ENCODE data around the gene BACE2.
A peak's percentile ranks its signal among the peaks of the same experiment; 100 is the strongest.
"Not testable (repeated sequence)": the region's sequence is repeated elsewhere in the genome, so short reads cannot be mapped to it uniquely, and the experiment has no call there.

Gene BACE2

DNA sequence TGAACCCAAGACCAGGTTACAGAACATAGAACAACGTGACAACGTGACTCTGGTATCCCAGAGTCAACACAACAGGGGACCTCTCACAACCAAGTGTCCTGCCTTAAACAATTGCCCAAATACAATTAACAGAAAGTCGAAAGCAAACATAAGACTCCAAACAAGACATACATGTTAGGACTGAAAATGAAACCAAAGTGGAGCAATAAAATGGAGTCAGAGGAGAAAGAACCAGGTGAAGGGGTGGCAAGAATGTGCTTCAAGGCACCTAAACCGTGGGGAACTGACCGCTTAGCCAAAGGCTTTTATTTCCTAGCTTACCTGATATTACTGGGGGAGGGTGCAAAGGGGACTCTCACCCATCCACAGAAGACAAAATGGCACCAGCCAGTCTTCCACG is 17.8 kb downstream of the BACE2 start:
- no peak for DNase-seq (ENCODE audit: low spot score)

DNA sequence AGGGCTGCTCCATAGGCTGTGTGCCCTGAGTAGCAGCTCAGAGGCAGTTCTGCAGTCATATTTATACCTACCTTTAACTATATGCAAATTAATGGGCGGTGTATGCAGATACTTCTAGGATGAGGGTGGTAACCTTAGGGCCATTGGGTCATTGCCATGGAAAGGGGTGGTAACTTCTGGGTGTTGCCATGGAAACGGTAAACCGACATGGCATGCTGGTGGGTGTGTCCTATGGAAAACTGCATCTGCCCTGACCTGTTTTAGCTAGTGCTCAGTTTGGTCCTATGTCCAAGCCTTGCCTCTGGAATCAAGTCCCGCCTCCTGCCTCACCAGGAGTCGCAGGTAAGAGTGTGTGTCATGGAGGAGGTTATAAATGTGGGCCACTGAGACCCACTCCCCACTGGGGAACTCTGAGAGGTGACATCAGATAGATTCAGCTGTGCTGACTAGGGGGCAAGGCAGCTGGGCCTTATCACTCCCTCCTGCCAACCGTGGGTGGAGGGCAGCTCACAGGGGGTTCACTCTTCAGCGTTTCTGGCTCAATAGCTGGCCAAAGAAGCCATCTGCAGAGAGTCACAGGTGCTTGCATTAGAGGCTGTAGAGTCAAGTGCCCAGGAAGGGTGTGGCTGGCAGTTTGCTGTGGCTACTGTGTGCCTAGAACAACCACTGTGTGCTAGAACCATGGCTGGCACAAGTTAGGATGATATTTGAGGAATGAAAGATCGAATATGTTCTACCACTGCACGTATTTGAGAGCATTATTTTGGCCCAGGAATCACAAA is 19.0 kb downstream of the BACE2 start:
- DNase-seq (ENCODE audit: low spot score), result no peak

DNA sequence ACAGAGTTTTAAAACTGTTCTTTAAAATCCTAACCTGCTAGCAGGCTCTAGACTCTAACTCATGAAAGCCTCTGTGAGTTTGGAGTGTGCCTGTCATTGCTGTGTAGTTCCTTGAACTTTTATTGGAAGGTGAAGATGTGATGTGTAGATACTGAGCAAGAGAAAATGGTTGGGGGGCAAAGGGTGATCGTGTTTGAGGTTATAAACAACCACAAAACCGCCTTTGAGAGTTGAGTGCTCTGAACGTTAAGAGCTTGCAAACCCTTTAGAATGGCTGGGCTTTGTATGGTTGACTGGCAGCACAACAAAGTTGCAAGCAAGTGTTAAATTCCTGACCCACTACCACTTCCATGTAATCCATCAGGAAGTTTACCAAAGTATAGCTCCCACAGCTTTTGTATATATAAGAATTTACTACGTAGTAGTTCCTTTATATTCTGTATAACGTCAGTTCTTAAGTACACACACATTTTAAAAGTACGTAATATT is 19.6 kb downstream of the BACE2 start:
- no peak for DNase-seq (ENCODE audit: low spot score)

DNA sequence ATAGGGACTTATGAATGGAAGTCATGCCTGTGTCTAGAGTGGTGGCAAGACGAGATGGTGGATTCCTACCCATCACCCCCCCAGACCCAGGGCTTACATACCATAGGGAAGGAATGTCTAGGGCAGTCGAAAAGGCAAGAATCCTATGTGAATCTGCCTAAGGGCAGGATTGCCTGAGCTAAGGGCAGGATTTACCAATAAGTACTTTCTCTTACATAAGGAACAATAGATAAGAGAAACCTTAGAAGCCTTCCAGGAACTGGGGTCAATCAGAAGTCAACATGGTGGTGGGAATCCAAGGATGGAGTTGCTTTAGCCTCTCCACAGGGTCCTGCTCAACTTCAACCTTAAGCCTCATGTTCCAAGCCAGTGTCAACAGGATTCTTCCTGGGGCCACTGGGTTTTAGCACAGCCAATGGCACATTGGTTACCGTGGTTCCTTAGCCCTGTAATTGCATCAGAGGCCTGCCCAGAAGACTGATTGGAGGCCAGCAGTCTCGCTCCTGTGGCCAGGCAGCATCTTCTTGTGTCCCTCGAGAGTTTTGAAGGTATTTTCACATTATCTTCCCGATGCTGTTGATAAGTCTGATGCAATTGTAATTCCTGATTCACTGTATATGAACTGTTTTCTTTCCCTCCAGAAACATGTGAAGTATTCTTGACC is 20.7 kb downstream of the BACE2 start:
- DNase-seq (ENCODE audit: low spot score), result no peak

DNA sequence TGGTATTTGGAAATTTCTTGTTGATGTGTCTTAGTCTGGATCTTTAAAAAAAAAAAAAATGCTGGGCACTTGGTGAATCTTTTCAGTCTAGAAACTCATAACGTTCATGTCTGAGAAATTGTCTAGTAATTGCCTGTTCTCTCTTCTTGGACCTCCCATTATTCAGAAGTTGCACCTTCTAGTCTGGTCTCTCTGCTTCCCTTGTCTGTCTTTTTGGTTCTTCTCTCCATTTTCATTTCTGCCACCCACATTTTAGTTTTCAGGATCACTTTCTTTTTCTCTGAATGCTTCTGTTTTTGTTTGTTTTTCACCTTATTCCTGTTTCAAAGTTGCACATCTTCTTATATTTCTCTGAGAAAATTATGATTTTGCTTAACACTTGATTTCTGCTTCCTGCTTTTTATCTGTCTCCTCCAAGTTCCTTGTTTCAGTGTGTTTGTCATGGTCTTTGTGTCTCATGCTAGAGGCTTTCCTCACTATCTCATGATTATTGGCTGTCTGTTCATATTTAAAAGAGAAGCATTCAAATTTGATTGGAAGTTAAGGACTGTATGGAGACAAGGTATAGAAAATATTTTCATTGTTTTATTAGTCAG is 21.3 kb downstream of the BACE2 start:
- no peak for DNase-seq (ENCODE audit: low spot score)

DNA sequence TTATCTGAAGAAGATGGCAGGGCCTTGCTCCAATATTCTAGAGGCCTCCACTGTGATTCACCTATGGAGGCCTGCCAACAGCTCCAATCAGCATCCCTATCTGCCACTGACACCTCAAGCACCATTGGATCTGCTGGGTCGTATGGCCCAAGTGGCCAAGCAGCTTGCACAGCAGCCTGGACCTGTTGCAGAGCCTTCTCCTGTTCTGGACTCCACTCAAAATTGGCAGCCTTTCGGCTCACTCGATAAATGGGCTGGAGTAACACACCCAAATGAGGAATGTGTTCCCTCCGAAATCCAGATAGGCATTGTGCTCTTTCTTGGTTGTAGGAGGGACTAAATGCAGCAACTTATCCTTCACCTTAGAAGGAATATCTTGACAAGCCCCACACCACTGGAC is 24.6 kb downstream of the BACE2 start:
- not testable (repeated sequence) for DNase-seq (ENCODE audit: low spot score)

DNA sequence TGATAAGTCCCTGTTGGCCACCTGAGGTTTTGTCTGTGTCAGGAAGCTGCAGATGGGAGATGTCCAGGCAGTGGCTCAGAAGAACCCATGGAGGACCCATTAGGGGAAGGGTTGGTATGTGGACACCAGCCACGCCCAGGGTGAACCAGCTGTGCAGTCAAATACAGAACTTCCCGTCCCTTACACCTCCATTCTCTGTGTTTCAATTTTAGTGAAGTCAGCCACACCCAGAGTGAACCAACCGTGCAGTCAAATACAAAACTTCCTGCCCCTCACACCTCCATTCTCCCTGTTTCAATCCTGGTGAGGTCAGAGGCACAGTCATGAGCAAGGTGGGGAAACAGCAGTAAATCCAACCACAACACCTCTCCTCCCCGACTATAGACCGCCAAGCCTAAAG is 27.4 kb downstream of the BACE2 start:
- DNase-seq (ENCODE audit: low spot score), result no peak

DNA sequence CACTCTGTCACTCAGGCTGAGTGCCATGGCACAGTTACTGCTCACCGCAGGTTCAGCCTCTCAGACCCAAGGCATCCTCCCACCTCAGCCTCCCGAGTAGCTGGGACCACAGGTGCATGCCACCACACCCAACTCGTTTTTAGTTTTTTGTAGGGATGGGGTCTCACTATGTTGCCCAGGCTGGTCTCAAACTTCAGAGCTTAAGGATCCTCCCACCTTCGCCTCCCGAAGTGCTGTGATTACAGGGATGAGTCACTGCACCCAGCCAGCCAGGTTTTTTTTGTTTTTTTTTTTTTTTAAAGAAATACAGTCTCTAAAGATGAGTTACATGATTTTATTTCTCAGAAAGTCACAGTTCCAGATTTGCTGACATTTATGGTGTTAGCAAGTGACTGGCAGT is 29.0 kb downstream of the BACE2 start:
- DNase-seq (ENCODE audit: low spot score), result no peak

- DNase-seq (ENCODE audit: low spot score), result no peak
Measured at GRCh38 chr21:41197582-41197981, 29.6 kb downstream of the BACE2 start.

DNA sequence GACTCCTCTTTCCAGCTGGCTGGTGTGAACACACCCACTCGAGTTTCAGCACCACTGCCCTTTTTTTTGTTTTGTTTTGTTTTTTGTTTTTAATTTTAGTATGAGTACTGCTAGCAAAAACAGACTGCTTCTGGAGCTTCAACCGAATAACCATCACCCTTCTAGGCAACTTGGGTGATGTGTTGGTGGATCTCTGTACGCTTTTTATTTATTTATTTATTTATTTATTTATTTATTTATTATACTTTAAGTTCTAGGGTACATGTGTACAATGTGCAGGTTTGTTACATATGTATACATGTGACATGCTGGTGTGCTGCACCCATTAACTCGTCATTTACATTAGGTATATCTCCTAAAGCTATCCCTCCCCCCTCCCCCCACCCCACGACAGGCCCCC is 30.7 kb downstream of the BACE2 start:
- DNase-seq (ENCODE audit: low spot score), result not testable (repeated sequence)

- DNase-seq (ENCODE audit: low spot score), result no peak
Measured at GRCh38 chr21:41199123-41199522, 31.2 kb downstream of the BACE2 start.

- no peak for DNase-seq (ENCODE audit: low spot score)
Measured at GRCh38 chr21:41199588-41199987, 31.6 kb downstream of the BACE2 start.

- DNase-seq (ENCODE audit: low spot score), result no peak
Measured at GRCh38 chr21:41201385-41201784, 33.4 kb downstream of the BACE2 start.

DNA sequence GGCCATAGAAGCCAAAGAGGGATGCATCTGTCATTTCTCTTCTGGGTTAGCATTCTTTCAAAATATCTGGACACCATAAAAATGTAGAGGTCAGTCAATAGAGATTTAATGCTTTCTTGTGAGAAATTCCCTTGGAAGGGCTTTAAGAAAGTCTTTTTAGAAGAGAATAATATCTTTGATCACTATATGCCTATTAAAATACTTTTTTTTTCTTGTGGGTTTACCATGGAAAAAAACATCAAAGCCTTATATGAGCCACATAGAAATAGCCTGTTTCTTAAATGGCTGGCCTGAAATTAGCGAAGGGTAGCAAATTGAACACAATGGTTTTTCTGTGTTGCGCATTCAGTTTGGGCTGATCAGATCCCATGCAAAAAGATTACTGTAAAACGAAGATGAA is 36.8 kb downstream of the BACE2 start:
- DNase-seq (ENCODE audit: low spot score), result no peak

DNA sequence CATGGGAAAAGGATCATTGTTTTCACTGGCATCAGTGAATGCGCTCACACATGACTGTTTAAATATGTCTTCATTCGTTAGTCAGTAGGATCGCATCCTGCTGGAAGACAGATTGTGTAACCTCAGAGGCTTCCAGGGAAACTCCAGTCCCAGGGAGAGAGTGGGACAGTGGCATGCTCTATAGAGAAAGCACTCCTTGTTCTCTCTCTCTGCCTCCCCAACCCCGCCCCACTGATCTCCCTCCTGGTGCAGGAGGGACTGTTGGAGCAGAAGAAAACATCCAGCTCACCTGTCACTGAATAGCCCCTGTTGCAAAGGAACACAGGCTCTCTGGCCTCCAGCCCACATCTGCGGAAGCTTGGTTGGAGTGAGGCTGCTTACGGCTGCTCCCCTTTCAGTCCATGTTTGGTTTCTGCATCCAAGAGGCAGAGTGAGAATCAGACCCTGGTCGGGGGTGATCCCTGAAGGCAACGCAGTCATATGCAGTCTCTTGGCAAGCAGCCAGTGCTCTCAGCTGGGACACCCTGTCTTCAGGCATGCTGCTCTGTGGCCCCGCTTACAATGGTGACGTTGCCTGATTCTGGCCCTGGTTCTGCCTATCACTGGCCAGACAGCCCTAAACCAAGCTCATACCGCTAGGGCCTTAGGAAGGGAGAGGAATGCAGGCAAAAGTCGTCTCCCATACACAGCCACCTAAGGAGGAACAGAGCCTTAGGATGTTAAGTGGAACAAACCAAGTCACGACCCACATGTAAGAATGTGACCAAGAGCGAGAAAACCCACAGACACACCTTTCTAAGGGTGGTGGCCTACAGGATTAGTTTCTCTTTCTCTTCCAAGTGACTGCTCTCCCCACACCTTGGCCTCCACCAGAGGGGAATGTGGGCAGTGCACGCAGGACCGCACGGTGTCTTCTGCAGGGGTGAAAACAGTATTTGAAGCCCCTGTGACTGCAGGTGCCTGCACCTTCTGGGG is 39.7 kb downstream of the BACE2 start:
- peak; percentile 83 for DNase-seq (ENCODE audit: low spot score)

DNA sequence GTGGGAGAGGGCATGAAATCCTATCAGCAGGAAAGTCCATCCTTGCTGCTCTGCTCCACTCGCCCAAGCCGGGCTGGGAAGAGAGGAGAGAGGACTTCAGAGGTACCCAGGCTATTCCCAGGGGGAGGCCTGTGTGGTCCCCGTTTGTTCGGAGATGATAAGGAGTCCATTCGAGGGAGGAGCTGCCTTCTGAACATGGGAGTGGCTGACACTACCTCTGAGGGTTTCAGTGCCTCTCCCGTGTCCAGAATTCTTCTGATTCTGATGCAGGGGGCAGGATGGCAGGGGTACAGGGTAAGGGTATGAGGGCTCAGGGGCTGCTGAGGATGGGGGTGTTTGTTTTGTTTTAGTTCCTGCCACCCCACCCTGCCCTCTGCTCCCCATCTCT is 40.4 kb downstream of the BACE2 start:
- DNase-seq (ENCODE audit: low spot score), result no peak

GRCh38 chr21:41209016-41209619 is 41.2 kb downstream of the BACE2 start:
- no peak for DNase-seq (ENCODE audit: low spot score)

GRCh38 chr21:41210426-41211059 is 42.6 kb downstream of the BACE2 start:
- no peak for DNase-seq (ENCODE audit: low spot score)

DNA sequence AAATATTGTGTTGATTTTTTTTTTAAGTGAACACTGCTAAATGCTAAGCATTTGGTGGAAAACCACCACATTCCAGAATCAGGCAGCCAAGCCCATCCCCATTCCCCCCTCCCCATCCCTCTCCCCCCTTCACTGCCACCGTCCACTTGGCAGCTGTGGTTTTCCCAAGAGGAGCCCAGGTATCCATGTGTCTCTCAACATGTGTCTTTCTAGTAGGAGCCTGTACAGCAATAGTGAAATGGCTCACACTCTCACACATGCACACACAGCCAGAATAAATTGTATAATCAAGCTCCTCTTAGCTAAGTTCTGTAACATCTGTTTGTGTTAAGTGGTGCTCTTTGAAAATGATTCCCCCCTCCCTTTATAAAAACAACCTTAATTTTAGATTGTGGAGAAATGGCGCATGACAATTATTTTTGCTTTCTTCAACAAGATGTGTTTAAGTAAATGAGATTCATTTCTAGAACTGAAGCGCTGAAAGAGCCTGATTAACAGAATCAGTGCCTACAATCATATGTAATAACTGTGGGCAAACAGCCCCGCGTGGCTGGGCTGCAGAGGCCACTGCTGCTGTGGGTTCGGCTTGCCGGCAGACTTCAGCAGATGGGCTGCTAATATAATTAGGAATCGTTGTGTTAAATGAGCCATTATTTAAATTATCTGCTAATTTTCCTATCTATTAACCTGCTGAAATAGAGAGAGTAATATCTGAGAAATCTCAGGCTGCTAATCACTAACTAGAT is 43.3 kb downstream of the BACE2 start:
- no peak for DNase-seq (ENCODE audit: low spot score)

GRCh38 chr21:41213021-41213420 is 45.1 kb downstream of the BACE2 start:
- DNase-seq (ENCODE audit: low spot score), result no peak

Data from AG08395 (cell line).